A673 (cell line): ENCODE measurements around the gene AAR2. TPM values are rescaled to one million over a fixed set of nuclear protein-coding genes. Genes with fewer than 3 reads are reported as not detected.

Source experiments
- BruUV-seq: library from RNA; stranded (reverse); fragments of 400-500 nt; replicated peaks from 2 replicates; lab custom pipeline; 2021; lab: Mats Ljungman, UMichigan
- CTCF ChIA-PET: fragments of 300-600 bp; sonication (Branson Sonifier 250); formaldehyde crosslinking; loops from one replicate; lab custom pipeline; 2022; ENCODE audit warnings: antibody characterized with exemption; lab: Charles Lee
- POLR2A ChIA-PET: fragments of 300-600 bp; sonication (Branson Sonifier 250); formaldehyde crosslinking; loops from one replicate; lab custom pipeline; 2022; ENCODE audit warnings: antibody characterized with exemption; ENCODE audit not compliant: low non-redundant PET; lab: Charles Lee
- DNase-seq: peaks from one replicate; pipeline ENCODE4 v3.0.0-alpha.2; 2015; ENCODE audit warnings: low spot score
- H3K27ac ChIP-seq: fragments of 200-600 bp; sonication (generic); 2 replicates; pipeline ENCODE4 v1.5.1; 2016; ENCODE audit warnings: mixed run types, low read depth, mild to moderate bottlenecking, mixed read lengths, antibody characterized with exemption, low read length; ENCODE audit not compliant: poor library complexity, severe bottlenecking
- H3K27me3 ChIP-seq: fragments of 200-600 bp; sonication (generic); replicated peaks from 2 replicates; pipeline ENCODE4 v1.6.1; 2017; ENCODE audit warnings: mixed run types, low read depth, mild to moderate bottlenecking, mixed read lengths, antibody characterized with exemption, low read length; ENCODE audit not compliant: insufficient read depth, poor library complexity
- H3K36me3 ChIP-seq: fragments of 200-600 bp; sonication (generic); 2 replicates; pipeline ENCODE4 v1.6.1; 2016; ENCODE audit warnings: mixed run types, mild to moderate bottlenecking, mixed read lengths, antibody characterized with exemption, low read length; ENCODE audit not compliant: insufficient read depth, poor library complexity, severe bottlenecking
- H3K4me1 ChIP-seq: fragments of 200-600 bp; sonication (generic); 2 replicates; pipeline ENCODE4 v1.6.1; 2017; ENCODE audit warnings: mixed run types, mild to moderate bottlenecking, mixed read lengths, antibody characterized with exemption, low read length; ENCODE audit not compliant: insufficient read depth, poor library complexity, severe bottlenecking
- H3K4me3 ChIP-seq: fragments of 200-600 bp; sonication (generic); 2 replicates; pipeline ENCODE4 v1.5.1; 2016; ENCODE audit warnings: low read depth, mixed run types, mild to moderate bottlenecking, mixed read lengths, low read length; ENCODE audit not compliant: poor library complexity, severe bottlenecking
- H3K9me3 ChIP-seq: fragments of 200-600 bp; sonication (generic); 2 replicates; pipeline ENCODE4 v1.6.1; 2016; ENCODE audit warnings: mixed run types, low read depth, mild to moderate bottlenecking, mixed read lengths, antibody characterized with exemption, low read length; ENCODE audit not compliant: poor library complexity, severe bottlenecking
- EZH2 ChIP-seq: fragments of 200-600 bp; sonication (generic); IDR thresholded peaks from 2 replicates; pipeline ENCODE4 v1.6.1; 2017; ENCODE audit warnings: borderline replicate concordance, low read depth, mild to moderate bottlenecking, mixed read lengths, antibody characterized with exemption, low read length; ENCODE audit not compliant: poor library complexity, severe bottlenecking
- intact Hi-C: fragments of 100-400 bp; cut with micrococcal nuclease; formaldehyde crosslinking; loops from one replicate; pipeline ENCODE4 v1.10.0; 2022; ENCODE audit not compliant: unreplicated experiment
- total RNA-seq: library from RNA; stranded (reverse); gene quantifications from 2 replicates; pipeline ENCODE4 v1.2.3, GENCODE V29; 2021
- TF ChIP-seq, protein P1 (sequence below): fragments of 300-800, 200-600 bp; sonication (generic); conservative IDR thresholded peaks from 2 replicates; pipeline ENCODE4 v1.5.1; 2017; ENCODE audit warnings: low read depth, mild to moderate bottlenecking, antibody characterized with exemption, low read length, moderate library complexity, mixed read lengths

Gene AAR2
- total RNA-seq, 1 experiment from 2014 or later = 33.6 TPM

DNA sequence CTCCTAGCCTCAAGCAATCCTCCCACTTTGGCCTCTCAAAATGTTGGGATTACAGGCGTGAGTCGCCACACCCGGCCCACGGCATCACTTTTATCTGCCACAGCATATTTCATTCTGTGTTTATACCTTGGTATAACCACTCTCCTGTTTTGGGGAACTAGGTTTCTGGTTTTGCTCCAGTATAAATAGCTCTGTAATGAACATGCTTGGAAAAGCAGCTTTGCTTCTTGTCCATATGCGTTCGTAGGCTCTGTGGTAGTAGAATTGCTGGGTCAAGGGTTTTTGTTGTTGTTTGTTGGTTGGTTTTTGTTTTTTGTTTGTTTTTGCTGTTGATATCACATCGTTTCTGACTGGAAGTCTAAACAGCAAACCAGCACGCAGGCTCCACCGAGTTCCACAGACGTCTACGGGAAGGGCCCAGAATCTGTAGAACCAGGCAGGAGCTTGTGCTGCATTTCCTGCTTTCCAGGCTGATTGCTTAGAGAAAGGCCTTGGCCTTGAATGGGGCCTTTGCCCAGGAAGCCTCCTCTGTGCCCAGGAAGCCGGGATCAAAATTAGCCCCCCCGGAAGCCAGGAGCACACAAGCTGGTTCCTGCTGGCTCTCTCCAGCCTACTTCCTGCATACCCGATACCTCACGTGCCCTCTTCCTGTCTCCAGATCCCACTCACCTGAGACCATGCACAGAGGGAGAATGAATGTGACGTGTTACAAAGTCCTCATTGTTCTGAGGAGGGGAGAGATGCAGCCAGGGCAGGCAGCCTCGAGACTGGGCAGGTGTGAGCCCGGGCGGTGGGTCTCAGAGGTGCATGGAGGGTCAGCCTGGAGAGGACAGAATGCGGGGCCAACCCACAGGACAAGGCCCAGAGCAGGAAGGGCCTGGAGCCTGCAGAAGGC lies 34.7 kb downstream of the AAR2 start:
- DNase-seq = no peak
- no TSS peak for BruUV-seq
- TF ChIP-seq, protein P1, sequence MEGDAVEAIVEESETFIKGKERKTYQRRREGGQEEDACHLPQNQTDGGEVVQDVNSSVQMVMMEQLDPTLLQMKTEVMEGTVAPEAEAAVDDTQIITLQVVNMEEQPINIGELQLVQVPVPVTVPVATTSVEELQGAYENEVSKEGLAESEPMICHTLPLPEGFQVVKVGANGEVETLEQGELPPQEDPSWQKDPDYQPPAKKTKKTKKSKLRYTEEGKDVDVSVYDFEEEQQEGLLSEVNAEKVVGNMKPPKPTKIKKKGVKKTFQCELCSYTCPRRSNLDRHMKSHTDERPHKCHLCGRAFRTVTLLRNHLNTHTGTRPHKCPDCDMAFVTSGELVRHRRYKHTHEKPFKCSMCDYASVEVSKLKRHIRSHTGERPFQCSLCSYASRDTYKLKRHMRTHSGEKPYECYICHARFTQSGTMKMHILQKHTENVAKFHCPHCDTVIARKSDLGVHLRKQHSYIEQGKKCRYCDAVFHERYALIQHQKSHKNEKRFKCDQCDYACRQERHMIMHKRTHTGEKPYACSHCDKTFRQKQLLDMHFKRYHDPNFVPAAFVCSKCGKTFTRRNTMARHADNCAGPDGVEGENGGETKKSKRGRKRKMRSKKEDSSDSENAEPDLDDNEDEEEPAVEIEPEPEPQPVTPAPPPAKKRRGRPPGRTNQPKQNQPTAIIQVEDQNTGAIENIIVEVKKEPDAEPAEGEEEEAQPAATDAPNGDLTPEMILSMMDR = no peak
- TF ChIP-seq EZH2 = no peak
- POLR2A ChIA-PET = interaction anchor here (0.6 kb wide), 1 partner anchor 100 kb away, joined by 7 read pairs; no protein-coding TSS in a partner anchor
- H3K27me3 ChIP-seq = no peaks in the 10 kb centered on the region
- CTCF ChIA-PET = interaction anchor here (0.6 kb wide), 1 partner anchor 431 kb away, joined by 5 read pairs; no protein-coding TSS in a partner anchor
- H3K4me1 ChIP-seq = no peaks in the 10 kb centered on the region
- no peak overlapping the region for H3K27ac ChIP-seq
- H3K4me3 ChIP-seq = no peak overlapping the region
- intact Hi-C loops = loop anchor here (5.0 kb wide), 1 partner anchor 166 kb away; no protein-coding TSS in a partner anchor
- no peaks in the 10 kb centered on the region for H3K36me3 ChIP-seq
- no peaks in the 10 kb centered on the region for H3K9me3 ChIP-seq

DNA sequence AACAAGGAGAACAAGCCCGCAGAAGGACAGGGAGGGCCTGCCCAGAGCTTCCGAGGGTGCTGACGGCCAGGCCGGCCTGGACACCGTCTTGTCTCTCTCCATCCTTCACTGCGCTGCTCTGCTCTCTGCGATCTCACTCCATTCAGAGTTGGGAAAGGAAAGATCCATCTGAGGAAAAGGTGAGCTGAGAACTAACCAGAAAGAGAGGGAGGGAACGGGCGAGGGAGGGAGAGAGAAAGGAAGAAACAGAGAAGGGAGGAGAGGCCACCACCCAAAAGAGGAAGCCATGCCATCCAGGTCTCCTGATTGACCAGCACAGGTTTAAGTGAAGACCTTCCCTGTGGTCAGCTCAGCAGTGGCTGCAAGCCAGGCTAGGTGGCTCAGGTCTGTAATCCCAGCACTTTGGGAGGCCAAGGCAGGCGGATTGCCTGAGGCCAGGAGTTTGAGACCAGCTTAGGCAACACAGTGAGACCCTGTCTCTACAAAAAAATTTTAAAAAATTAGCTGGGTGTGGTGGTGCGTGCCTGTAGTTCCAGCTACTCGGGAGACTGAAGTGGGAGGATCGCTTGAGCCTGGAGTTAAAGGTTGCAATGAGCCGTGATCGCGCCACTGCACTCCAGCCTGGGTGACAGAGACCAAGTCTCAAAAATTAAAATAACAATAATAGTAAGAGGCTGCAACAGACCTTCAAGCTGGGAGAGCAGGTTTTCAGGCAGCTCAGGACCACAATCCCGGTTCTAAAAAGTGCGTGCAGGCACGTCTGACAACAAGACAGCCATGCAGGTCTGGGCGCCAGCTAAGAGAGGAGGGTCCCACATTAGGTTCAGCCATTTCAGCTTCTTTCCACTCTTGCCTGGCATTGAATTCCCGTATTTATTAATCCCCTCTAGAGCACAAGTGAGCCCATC lies 35.6 kb downstream of the AAR2 start:
- Histone ChIP-seq H3K9me3 (no peaks in the 10 kb centered on the region), H3K27ac (no peak overlapping the region), H3K4me1 (no peaks in the 10 kb centered on the region), H3K36me3 (no peaks in the 10 kb centered on the region), H3K4me3 (no peak overlapping the region), H3K27me3 (no peaks in the 10 kb centered on the region)
- intact Hi-C loops = loop anchor here (5.0 kb wide), 1 partner anchor 165 kb away; no protein-coding TSS in a partner anchor
- no peak for DNase-seq
- ChIA-PET CTCF (interaction anchor here (0.6 to 3.3 kb wide), 2 partner anchors 69 to 128 kb away, joined by 3 to 15 read pairs; no protein-coding TSS in a partner anchor), POLR2A (no interaction called here)
- no TSS peak for BruUV-seq
- TF ChIP-seq, protein P1 = no peak
- TF ChIP-seq EZH2 = no peak

DNA sequence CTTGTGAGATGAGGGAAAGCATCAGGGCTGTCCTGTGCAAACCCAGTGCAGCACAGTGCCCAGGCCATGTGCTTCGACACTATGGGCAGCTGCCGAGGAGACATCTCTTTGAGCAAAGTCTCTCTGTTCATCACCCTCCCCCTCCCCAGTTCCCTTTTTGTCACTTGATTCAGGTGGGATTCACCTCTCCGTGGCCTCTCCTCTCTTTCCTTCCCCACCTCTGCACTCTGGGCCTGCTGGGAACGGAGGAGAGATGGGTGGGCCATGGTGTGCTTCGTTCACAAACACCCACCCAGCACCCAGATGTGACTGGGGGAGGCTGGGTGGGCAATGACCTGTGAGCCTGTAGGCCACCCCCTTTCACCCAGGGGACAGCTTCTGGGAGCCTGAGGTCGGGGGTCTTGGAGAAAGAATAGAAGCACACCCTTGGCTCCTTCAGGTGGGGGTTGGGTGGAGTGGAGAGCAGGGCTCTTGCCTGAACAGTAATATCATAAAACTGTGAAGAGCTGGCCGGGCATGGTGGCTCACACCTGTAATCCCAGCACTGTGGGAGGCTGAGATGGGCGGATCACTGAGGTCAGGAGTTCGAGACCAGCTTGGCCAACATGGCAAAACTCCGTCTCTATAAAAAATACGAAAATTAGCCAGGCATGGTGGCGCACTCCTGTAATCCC lies 36.4 kb downstream of the AAR2 start:
- TF ChIP-seq, protein P1 = no peak
- TF ChIP-seq EZH2 = no peak
- POLR2A ChIA-PET = no interaction called here
- CTCF ChIA-PET = interaction anchor here (1.0 to 3.3 kb wide), 2 partner anchors 127 to 167 kb away, joined by 7 to 15 read pairs; no protein-coding TSS in a partner anchor
- no peak overlapping the region for H3K4me3 ChIP-seq
- intact Hi-C loops = loop anchor here (5.0 kb wide), 1 partner anchor 165 kb away; no protein-coding TSS in a partner anchor
- no peaks in the 10 kb centered on the region for H3K4me1 ChIP-seq
- no peak overlapping the region for H3K27ac ChIP-seq
- no peaks in the 10 kb centered on the region for H3K27me3 ChIP-seq
- BruUV-seq = no TSS peak
- no peaks in the 10 kb centered on the region for H3K36me3 ChIP-seq
- no peak for DNase-seq
- no peaks in the 10 kb centered on the region for H3K9me3 ChIP-seq
